ENCODE data around the gene ANTXR2. TPM values are rescaled to one million over a fixed set of nuclear protein-coding genes. Genes with fewer than 3 reads are reported as not detected.

The ANTXR2 gene
- total and polyA plus RNA-seq, 11 donors, result 7.0 to 76.7 (median 46.6) TPM

- no peak overlapping the region for H3K4me3 ChIP-seq
Measured at GRCh38 chr4:80022282-80022681, 50.7 kb downstream of the ANTXR2 start.

GRCh38 chr4:80017125-80017854 lies 55.7 kb downstream of the ANTXR2 start:
- H3K36me3 ChIP-seq, result peaks cover 0 to 80% (median 40%) of the 10 kb centered on the region in 9 donors
- intact Hi-C loops (cut with DNase I), result loop anchor here in 1 of 10 donors (10.0 kb wide), 1 partner anchor 62 kb away; no protein-coding TSS in a partner anchor
- H3K27me3 ChIP-seq, result no peaks in the 10 kb centered on the region
- no peaks in the 10 kb centered on the region for H3K9me3 ChIP-seq
- no peak overlapping the region for H3K4me3 ChIP-seq
- WGBS, 4 donors, result 88 to 95% (median 92%) methylated on average over 2 of the region's 2 CpGs
- DNase-seq, result no peak
- ATAC-seq, result peak in 2 of 4 donors; percentile 14 to 20
- H3K27ac ChIP-seq, result peak overlapping the region in 2 of 12 donors; percentile 35 to 63
- TF ChIP-seq CTCF (IDR thresholded peaks at IDR 0.05), result no peak
- TF ChIP-seq POLR2A (IDR thresholded peaks at IDR 0.05), result no peak
- peaks cover 0 to 32% (median 0%) of the 10 kb centered on the region in 12 donors for H3K4me1 ChIP-seq

More at GRCh38 chr4:80022282-80022681, 50.7 kb downstream of the ANTXR2 start:
- ATAC-seq (no peak), DNase-seq (no peak)
- peaks cover 0 to 16% (median 0%) of the 10 kb centered on the region in 12 donors for H3K4me1 ChIP-seq
- H3K36me3 ChIP-seq, result peaks cover 0 to 98% (median 58%) of the 10 kb centered on the region in 9 donors
- H3K27ac ChIP-seq, result no peak overlapping the region
- intact Hi-C loops (cut with DNase I), result no loop called here
- no peaks in the 10 kb centered on the region for H3K9me3 ChIP-seq
- H3K27me3 ChIP-seq, result no peaks in the 10 kb centered on the region
- WGBS, 4 donors, result 91 to 98% (median 95%) methylated on average over 3 of the region's 3 CpGs
- TF ChIP-seq CTCF (IDR thresholded peaks at IDR 0.05), result no peak
- no peak for TF ChIP-seq POLR2A (IDR thresholded peaks at IDR 0.05)

- Histone ChIP-seq H3K9me3 (no peaks in the 10 kb centered on the region), H3K27ac (peak overlapping the region in 2 of 12 donors; percentile 35 to 56), H3K36me3 (peaks cover 0 to 72% (median 40%) of the 10 kb centered on the region in 9 donors), H3K27me3 (no peaks in the 10 kb centered on the region), H3K4me1 (peaks cover 0 to 35% (median 0%) of the 10 kb centered on the region in 12 donors), H3K4me3 (no peak overlapping the region)
- TF ChIP-seq POLR2A (IDR thresholded peaks at IDR 0.05) (no peak), CTCF (IDR thresholded peaks at IDR 0.05) (no peak)
- 95 to 97% (median 97%) methylated on average over 1 of the region's 1 CpG for WGBS, 4 donors
- intact Hi-C loops (cut with DNase I), result loop anchor here in 1 of 10 donors (10.0 kb wide), 1 partner anchor 62 kb away; no protein-coding TSS in a partner anchor
- DNase-seq, result no peak
- ATAC-seq, result no peak
Measured at GRCh38 chr4:80016506-80016905, 56.5 kb downstream of the ANTXR2 start.

GRCh38 chr4:80015407-80016189 lies 57.4 kb downstream of the ANTXR2 start:
- no peaks in the 10 kb centered on the region for H3K9me3 ChIP-seq
- WGBS, 4 donors, result 95 to 97% (median 95%) methylated on average over 2 of the region's 2 CpGs
- DNase-seq (no peak), ATAC-seq (no peak)
- TF ChIP-seq CTCF (IDR thresholded peaks at IDR 0.05) (no peak), POLR2A (IDR thresholded peaks at IDR 0.05) (no peak)
- peaks cover 0 to 41% (median 0%) of the 10 kb centered on the region in 12 donors for H3K4me1 ChIP-seq
- peak overlapping the region in 1 of 12 donors; percentile 35 for H3K27ac ChIP-seq
- intact Hi-C loops (cut with DNase I), result loop anchor here in 1 of 10 donors (10.0 kb wide), 1 partner anchor 61 kb away; no protein-coding TSS in a partner anchor
- no peak overlapping the region for H3K4me3 ChIP-seq
- no peaks in the 10 kb centered on the region for H3K27me3 ChIP-seq
- peaks cover 0 to 63% (median 40%) of the 10 kb centered on the region in 9 donors for H3K36me3 ChIP-seq

Data from heart left ventricle (tissue), 16 donors.